IPS DF 4.7 (cell line): ENCODE data around the gene RNU1-2.
"Not testable (repeated sequence)": the region's sequence is repeated elsewhere in the genome, so short reads cannot be mapped to it uniquely, and the experiment has no call there.

Experiments used
- DNase-seq: peaks from one replicate; pipeline ENCODE4 v3.0.0-alpha.2; 2013; ENCODE audit warnings: low spot score; ENCODE audit errors: extremely low read depth

RNU1-2 gene

GRCh38 chr1:16925635-16926490, 30.1 kb downstream of the RNU1-2 start:
- DNase-seq, result no peak

GRCh38 chr1:16926491-16927073, 30.8 kb downstream of the RNU1-2 start:
- no peak for DNase-seq

GRCh38 chr1:16927256-16927655, 31.5 kb downstream of the RNU1-2 start:
- DNase-seq, result no peak

GRCh38 chr1:16927711-16928485, 32.1 kb downstream of the RNU1-2 start:
- no peak for DNase-seq

GRCh38 chr1:16929146-16930041, 33.6 kb downstream of the RNU1-2 start:
- DNase-seq, result not testable (repeated sequence)

GRCh38 chr1:16931206-16931934, 35.6 kb downstream of the RNU1-2 start:
- not testable (repeated sequence) for DNase-seq

- not testable (repeated sequence) for DNase-seq
Measured at GRCh38 chr1:16933945-16934344, 38.2 kb downstream of the RNU1-2 start.

GRCh38 chr1:16936580-16936979, 40.8 kb downstream of the RNU1-2 start:
- DNase-seq, result not testable (repeated sequence)

GRCh38 chr1:16938351-16939321, 42.9 kb downstream of the RNU1-2 start:
- DNase-seq, result no peak

GRCh38 chr1:16939386-16940180, 43.8 kb downstream of the RNU1-2 start:
- DNase-seq, result not testable (repeated sequence)

GRCh38 chr1:16944038-16944437, 48.3 kb downstream of the RNU1-2 start:
- DNase-seq, result no peak

- DNase-seq, result not testable (repeated sequence)
Measured at GRCh38 chr1:16945512-16945911, 49.7 kb downstream of the RNU1-2 start.
